Measurements from ENCODE around the gene EDEM1. TPM values are rescaled to one million over a fixed set of nuclear protein-coding genes. Genes with fewer than 3 reads are reported as not detected.

The EDEM1 gene
- total RNA-seq, 1 donor from 2014 or later, result 6.3 TPM

GRCh38 chr3:5254281-5255048 lies 67.0 kb downstream of the EDEM1 start:
- DNase-seq (ENCODE audit: missing footprints), result no peak
- intact Hi-C loops (cut with DNase I), result no loop called here
- ATAC-seq, result no peak

GRCh38 chr3:5255404-5256344 lies 68.2 kb downstream of the EDEM1 start:
- ATAC-seq, result no peak
- intact Hi-C loops (cut with DNase I), result no loop called here
- DNase-seq (ENCODE audit: missing footprints), result no peak

- intact Hi-C loops (cut with DNase I), result no loop called here
- no peak for ATAC-seq
- DNase-seq (ENCODE audit: missing footprints), result no peak
Measured at GRCh38 chr3:5258526-5258925, 71.0 kb downstream of the EDEM1 start.

- ATAC-seq (no peak), DNase-seq (ENCODE audit: missing footprints) (no peak)
- intact Hi-C loops (cut with DNase I), result no loop called here
Measured at GRCh38 chr3:5260992-5261501, 73.5 kb downstream of the EDEM1 start.

- intact Hi-C loops (cut with DNase I), result no loop called here
- ATAC-seq, result no peak
Measured at GRCh38 chr3:5262507-5262906, 75.0 kb downstream of the EDEM1 start.

GRCh38 chr3:5264093-5264600 lies 76.6 kb downstream of the EDEM1 start:
- no peak for DNase-seq (ENCODE audit: missing footprints)
- ATAC-seq, result no peak
- intact Hi-C loops (cut with DNase I), result no loop called here

More at GRCh38 chr3:5262507-5262906, 75.0 kb downstream of the EDEM1 start:
- DNase-seq (ENCODE audit: missing footprints), result no peak

- no peak for ATAC-seq
- intact Hi-C loops (cut with DNase I), result no loop called here
- DNase-seq (ENCODE audit: missing footprints), result no peak
Measured at GRCh38 chr3:5264896-5265770, 77.6 kb downstream of the EDEM1 start.

- ATAC-seq, result no peak
- no peak for DNase-seq (ENCODE audit: missing footprints)
- intact Hi-C loops (cut with DNase I), result no loop called here
Measured at GRCh38 chr3:5267252-5267651, 79.7 kb downstream of the EDEM1 start.

GRCh38 chr3:5267889-5268288 lies 80.4 kb downstream of the EDEM1 start:
- DNase-seq (ENCODE audit: missing footprints) (no peak), ATAC-seq (no peak)
- intact Hi-C loops (cut with DNase I), result no loop called here

Small RNA genes lying within 50 kb of the gene (microRNA-seq; reads per million reads assigned to microRNA genes)
- gene MIR4790, result not detected

Other genes with a start within 250 kb of the EDEM1 start
- 26.9 TPM for gene BHLHE40, start 208.3 kb upstream of the EDEM1 start, total RNA-seq
- 67.3 TPM for gene ARL8B, start 65.4 kb upstream of the EDEM1 start, total RNA-seq